Endothelial cell (in vitro differentiated cells): ENCODE results near the gene TIMP3. TPM values are rescaled to one million over a fixed set of nuclear protein-coding genes. Genes with fewer than 3 reads are reported as not detected.

Experiments
- DNase-seq: peaks from one replicate; pipeline ENCODE4 v3.0.0; 2021; ENCODE audit warnings: low spot score
- H3K27ac Mint-ChIP-seq: one replicate; pipeline ENCODE4 v1.8.0; 2021; ENCODE audit warnings: mixed read lengths, inconsistent platforms; ENCODE audit not compliant: unreplicated experiment
- H3K27me3 Mint-ChIP-seq: one replicate; pipeline ENCODE4 v1.8.0; 2021; ENCODE audit warnings: mild to moderate bottlenecking, moderate library complexity, mixed read lengths, inconsistent platforms; ENCODE audit not compliant: unreplicated experiment
- H3K36me3 Mint-ChIP-seq: one replicate; pipeline ENCODE4 v1.8.0; 2021; ENCODE audit warnings: mild to moderate bottlenecking, low read depth, mixed read lengths, inconsistent platforms; ENCODE audit not compliant: unreplicated experiment
- H3K4me1 Mint-ChIP-seq: one replicate; pipeline ENCODE4 v1.8.0; 2021; ENCODE audit warnings: mild to moderate bottlenecking, mixed read lengths, inconsistent platforms; ENCODE audit not compliant: unreplicated experiment
- H3K4me3 Mint-ChIP-seq: one replicate; pipeline ENCODE4 v1.8.0; 2021; ENCODE audit warnings: mild to moderate bottlenecking, mixed read lengths, inconsistent platforms; ENCODE audit not compliant: unreplicated experiment
- H3K9me3 Mint-ChIP-seq: one replicate; pipeline ENCODE4 v1.8.0; 2021; ENCODE audit warnings: mixed read lengths, inconsistent platforms; ENCODE audit not compliant: unreplicated experiment
- CTCF ChIP-seq: fragments of 200-600 bp; sonication (generic); IDR thresholded peaks from one replicate; pipeline ENCODE4 v1.5.0; 2021; ENCODE audit warnings: antibody characterized with exemption; ENCODE audit not compliant: unreplicated experiment
- total RNA-seq: library from RNA; stranded (reverse); fragmentation: NEBNext Ultra II Directional; extraction: Animal tissue kit (Norgen Biotek cat#: 25700); gene quantifications from one replicate; pipeline ENCODE4 v1.2.1, GENCODE V29; 2021; ENCODE audit not compliant: unreplicated experiment

Gene TIMP3
- total RNA-seq, 1 donor from 2014 or later = 73.5 TPM

GRCh38 chr22:32806296-32806695 is 4.8 kb downstream of the TIMP3 start:
- no peak for DNase-seq
- Mint-ChIP-seq H3K27me3 (peaks cover 11% of the 10 kb centered on the region), H3K4me3 (no peak overlapping the region), H3K36me3 (no peaks in the 10 kb centered on the region), H3K4me1 (peaks cover 30% of the 10 kb centered on the region), H3K9me3 (no peaks in the 10 kb centered on the region), H3K27ac (no peak overlapping the region)
- no peak for TF ChIP-seq CTCF

GRCh38 chr22:32808038-32808445 is 6.5 kb downstream of the TIMP3 start:
- Mint-ChIP-seq H3K27me3 (peaks cover 11% of the 10 kb centered on the region), H3K4me1 (peaks cover 26% of the 10 kb centered on the region), H3K36me3 (no peaks in the 10 kb centered on the region), H3K9me3 (no peaks in the 10 kb centered on the region), H3K4me3 (no peak overlapping the region), H3K27ac (no peak overlapping the region)
- no peak for DNase-seq
- no peak for TF ChIP-seq CTCF

- Mint-ChIP-seq H3K27ac (no peak overlapping the region), H3K4me1 (peaks cover 14% of the 10 kb centered on the region), H3K4me3 (peak overlapping the region; percentile 29), H3K27me3 (peaks cover 3% of the 10 kb centered on the region), H3K9me3 (no peaks in the 10 kb centered on the region), H3K36me3 (no peaks in the 10 kb centered on the region)
- no peak for DNase-seq
- TF ChIP-seq CTCF = no peak
Observed at GRCh38 chr22:32809786-32810554, 8.5 kb downstream of the TIMP3 start.

- Mint-ChIP-seq H3K27ac (no peak overlapping the region), H3K36me3 (no peaks in the 10 kb centered on the region), H3K9me3 (no peaks in the 10 kb centered on the region), H3K27me3 (peaks cover 2% of the 10 kb centered on the region), H3K4me3 (peak overlapping the region; percentile 29), H3K4me1 (peaks cover 14% of the 10 kb centered on the region)
- DNase-seq = no peak
- TF ChIP-seq CTCF = no peak
Observed at GRCh38 chr22:32810555-32811133, 9.1 kb downstream of the TIMP3 start.

- Mint-ChIP-seq H3K27me3 (peaks cover 2% of the 10 kb centered on the region), H3K9me3 (no peaks in the 10 kb centered on the region), H3K4me1 (peaks cover 14% of the 10 kb centered on the region), H3K4me3 (no peak overlapping the region), H3K27ac (no peak overlapping the region), H3K36me3 (no peaks in the 10 kb centered on the region)
- no peak for TF ChIP-seq CTCF
- no peak for DNase-seq
Observed at GRCh38 chr22:32811788-32812545, 10.5 kb downstream of the TIMP3 start.
